Measurements from ENCODE around the gene TOP2A.

- TF ChIP-seq, protein P1, sequence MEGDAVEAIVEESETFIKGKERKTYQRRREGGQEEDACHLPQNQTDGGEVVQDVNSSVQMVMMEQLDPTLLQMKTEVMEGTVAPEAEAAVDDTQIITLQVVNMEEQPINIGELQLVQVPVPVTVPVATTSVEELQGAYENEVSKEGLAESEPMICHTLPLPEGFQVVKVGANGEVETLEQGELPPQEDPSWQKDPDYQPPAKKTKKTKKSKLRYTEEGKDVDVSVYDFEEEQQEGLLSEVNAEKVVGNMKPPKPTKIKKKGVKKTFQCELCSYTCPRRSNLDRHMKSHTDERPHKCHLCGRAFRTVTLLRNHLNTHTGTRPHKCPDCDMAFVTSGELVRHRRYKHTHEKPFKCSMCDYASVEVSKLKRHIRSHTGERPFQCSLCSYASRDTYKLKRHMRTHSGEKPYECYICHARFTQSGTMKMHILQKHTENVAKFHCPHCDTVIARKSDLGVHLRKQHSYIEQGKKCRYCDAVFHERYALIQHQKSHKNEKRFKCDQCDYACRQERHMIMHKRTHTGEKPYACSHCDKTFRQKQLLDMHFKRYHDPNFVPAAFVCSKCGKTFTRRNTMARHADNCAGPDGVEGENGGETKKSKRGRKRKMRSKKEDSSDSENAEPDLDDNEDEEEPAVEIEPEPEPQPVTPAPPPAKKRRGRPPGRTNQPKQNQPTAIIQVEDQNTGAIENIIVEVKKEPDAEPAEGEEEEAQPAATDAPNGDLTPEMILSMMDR (IDR thresholded peaks at IDR 0.05): no peak
- no peak for TF ChIP-seq POLR2A (IDR thresholded peaks at IDR 0.05)
Observed at GRCh38 chr17:40360091-40360490, 57.6 kb downstream of the TOP2A start.
